HG02571 (cell line): ENCODE measurements around the gene NPR3.

Experiments used
- ATAC-seq: cut with Tn5 transposase; IDR thresholded peaks from one replicate; pipeline ENCODE4 v1.9.1; 2021; ENCODE audit warnings: mild to moderate bottlenecking, moderate library complexity; ENCODE audit not compliant: unreplicated experiment

The NPR3 gene, protein sequence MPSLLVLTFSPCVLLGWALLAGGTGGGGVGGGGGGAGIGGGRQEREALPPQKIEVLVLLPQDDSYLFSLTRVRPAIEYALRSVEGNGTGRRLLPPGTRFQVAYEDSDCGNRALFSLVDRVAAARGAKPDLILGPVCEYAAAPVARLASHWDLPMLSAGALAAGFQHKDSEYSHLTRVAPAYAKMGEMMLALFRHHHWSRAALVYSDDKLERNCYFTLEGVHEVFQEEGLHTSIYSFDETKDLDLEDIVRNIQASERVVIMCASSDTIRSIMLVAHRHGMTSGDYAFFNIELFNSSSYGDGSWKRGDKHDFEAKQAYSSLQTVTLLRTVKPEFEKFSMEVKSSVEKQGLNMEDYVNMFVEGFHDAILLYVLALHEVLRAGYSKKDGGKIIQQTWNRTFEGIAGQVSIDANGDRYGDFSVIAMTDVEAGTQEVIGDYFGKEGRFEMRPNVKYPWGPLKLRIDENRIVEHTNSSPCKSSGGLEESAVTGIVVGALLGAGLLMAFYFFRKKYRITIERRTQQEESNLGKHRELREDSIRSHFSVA

GRCh38 chr5:32710550-32711361, at the start of gene NPR3:
Gene NPR3, plus strand, starts transcription at chr5:32711321. Its CDS starts 456 bp downstream, at chr5:32711777.
- no peak for ATAC-seq

GRCh38 chr5:32664523-32664922, 46.6 kb upstream of the NPR3 start:
- no peak for ATAC-seq

DNA sequence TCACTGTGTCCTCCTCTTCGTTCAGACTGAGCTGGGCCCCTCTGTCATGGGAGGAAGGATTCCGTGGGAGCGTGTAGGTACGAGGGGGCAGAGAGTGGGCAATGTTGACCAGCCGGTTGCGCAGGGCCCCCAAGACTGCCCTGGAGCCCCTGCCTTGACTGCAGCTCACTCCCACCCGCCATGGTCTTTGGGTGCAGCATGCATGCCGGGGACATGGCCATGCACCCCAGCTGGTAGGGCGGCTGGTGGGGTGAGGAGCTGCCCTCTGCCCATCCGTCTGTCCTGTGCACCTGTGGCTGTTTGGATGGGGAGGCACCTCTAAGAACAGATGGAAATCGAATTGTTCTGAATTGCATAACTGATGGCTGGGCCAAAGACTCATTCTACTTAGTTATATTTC, 42.6 kb upstream of the NPR3 start:
- ATAC-seq, result no peak

GRCh38 chr5:32673272-32673671, 37.8 kb upstream of the NPR3 start:
- no peak for ATAC-seq

DNA sequence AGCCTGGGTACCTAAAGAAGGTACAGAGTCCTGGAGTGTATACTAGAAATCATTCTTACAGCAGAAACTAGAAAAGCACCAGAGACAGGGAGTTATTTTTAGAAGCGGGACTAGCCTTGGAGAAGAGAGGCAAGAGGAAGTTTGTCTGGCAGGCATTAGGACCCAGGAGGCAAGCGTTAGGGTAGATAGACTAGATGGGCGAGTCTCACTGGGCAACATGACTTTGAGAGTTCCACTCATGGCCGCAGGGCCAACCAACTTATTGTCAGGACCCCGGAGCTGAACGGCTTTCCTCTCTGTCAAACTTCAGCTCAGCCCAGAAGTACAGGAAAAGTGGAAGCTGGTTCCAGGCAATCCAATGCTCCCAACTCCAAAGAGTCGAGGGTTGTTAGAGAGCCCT, 34.1 kb upstream of the NPR3 start:
- ATAC-seq, result no peak

- ATAC-seq, result no peak
Observed at GRCh38 chr5:32678472-32678871, 32.6 kb upstream of the NPR3 start.

GRCh38 chr5:32679218-32679617, 31.9 kb upstream of the NPR3 start:
- ATAC-seq, result no peak

DNA sequence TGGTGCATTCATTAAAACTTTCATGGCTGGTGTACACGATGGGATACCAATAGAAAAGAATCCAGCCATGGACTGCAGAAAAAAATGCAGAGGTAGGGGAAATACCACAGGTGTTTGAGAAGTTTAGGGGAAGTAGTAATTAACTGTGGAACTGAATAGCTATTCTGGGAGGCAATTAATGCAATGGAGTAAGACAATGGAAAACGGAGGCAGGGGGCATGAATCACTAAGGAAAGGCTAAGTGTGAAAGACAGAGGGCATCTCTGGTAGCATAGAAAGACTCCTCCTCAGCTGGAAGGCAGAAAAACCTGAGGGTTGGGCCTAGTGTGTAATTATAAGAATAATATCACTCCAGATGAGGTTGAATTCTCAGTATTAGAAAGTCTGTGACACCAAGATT, 30.9 kb upstream of the NPR3 start:
- ATAC-seq, result no peak

- no peak for ATAC-seq
Observed at GRCh38 chr5:32683125-32683524, 28.0 kb upstream of the NPR3 start.

DNA sequence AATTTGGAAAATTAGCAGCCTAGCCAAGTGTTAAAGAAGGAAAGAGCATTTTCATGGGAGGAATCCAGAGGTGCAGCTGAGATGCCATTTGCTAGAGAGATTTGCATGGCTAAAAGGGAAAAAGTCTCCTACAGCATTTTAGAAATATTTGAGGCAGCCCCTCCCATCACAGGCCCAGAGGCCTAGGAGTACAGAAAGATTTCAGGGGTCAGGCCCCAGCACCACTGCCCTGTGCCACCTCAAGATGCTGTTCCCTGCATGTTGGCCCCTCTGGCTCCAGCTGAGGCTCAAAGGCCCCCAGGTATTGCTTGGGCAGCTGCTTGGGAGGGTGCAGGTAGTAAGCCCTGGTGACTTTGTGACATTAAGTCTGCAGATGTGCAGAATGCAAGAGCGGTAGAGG, 26.9 kb upstream of the NPR3 start:
- ATAC-seq, result no peak

GRCh38 chr5:32686799-32687498, 24.2 kb upstream of the NPR3 start:
- ATAC-seq, result no peak

DNA sequence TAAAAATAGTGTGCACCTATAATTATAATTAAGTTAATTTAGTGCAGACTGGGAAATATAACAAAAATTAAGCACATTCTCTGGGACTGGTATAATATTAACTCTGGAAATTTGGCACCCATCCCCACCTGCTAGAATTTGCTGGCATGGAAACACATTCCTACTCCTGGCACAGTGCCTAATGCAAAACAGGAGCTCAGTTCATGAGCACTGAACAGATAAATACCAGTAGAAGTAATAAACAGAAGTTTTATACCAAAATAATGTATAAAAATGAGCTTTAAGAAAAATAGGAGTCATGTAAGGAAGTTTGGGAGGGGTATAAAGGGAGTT, 23.7 kb upstream of the NPR3 start:
- no peak for ATAC-seq

GRCh38 chr5:32690153-32690552, 21.0 kb upstream of the NPR3 start:
- no peak for ATAC-seq

DNA sequence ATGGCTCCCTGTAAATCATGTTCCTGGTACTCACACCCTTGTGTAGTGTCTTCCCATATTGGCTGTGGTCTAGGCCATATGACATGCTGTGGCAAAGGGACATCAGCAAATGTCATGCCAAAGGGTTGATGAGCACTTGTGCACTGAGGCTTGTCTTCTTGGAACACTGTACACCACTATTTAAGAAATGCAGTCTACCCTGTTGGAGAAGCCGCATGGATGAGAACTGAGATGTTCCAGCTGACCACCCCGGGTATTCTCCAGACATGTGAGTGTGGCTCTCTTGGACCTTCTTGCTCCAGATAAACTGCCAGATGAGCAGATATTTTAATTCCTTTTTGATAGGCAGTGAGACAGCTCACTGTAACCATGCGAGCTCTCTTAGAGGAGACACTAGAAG, 20.5 kb upstream of the NPR3 start:
- no peak for ATAC-seq

DNA sequence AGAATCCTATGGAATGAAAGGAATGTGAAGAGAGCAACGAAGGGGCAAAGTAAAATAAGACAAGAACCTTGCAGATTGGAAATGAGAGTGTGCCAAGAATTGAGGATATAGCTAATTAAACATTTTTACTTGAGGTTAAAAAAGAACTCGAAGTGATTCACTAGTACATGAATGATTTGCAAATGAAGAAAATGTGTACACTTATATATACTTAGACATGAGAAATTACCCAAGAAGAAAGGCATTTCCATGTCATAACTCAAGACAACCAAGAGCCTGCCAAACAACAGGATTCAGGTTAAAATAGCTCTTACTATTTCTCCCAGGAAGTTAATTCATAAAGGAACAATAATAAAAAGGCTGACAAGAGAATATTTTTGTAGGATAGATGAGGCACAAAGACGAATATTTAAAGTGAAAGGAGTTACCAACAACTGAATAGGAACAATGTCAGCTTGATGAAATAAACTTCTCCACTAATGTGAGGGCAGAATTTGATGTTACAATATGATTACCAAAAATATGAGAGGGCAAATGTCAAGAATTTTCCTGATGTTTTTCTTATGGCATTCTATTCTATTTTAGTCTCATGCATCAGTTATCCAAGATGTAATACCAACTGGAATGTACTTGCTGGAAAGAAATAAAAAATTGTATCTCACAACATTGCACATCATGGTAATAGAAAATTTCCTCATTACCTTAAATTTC, 18.9 kb upstream of the NPR3 start:
- ATAC-seq, result no peak

DNA sequence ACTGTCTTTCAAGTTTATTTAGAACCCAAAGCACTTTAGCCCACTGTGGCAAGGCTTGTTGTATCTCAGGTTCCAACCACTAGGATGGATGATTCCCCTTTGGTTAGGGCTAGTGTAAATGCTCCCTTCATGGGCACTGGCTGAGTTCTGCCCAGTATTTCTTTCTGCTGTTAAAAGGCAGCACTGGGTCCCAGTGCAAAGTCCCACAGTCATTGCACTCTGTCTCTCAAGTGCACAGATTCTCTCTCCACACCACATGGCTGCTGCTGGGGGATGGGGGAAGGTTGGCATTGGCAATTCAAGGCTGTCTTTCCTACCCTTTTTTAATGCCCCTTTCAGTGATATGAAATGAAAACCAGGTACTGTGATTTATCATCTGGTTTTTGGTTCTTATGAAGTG, 7.2 kb upstream of the NPR3 start:
- ATAC-seq, result no peak

- no peak for ATAC-seq
Observed at GRCh38 chr5:32707418-32707997, 3.6 kb upstream of the NPR3 start.

DNA sequence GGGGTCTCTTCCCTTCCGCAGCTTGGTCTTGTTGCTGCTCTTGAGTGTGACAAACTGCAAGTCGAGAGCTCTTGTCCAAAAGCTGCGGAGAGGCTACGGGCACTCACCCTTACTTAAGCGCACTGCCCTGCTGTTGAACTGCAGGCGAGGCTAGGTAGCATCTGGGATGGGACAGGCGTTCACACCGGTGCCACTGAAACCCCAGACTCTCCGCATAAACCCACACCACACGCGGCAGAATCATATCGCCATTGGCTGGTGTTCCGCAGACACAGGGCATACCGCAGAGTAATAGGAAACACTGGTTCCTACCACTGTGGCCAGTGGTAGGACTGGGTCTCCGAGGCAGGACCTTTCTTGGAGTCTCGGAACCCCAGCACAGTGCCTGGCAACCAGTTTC, 2.2 kb upstream of the NPR3 start:
- ATAC-seq, result no peak

DNA sequence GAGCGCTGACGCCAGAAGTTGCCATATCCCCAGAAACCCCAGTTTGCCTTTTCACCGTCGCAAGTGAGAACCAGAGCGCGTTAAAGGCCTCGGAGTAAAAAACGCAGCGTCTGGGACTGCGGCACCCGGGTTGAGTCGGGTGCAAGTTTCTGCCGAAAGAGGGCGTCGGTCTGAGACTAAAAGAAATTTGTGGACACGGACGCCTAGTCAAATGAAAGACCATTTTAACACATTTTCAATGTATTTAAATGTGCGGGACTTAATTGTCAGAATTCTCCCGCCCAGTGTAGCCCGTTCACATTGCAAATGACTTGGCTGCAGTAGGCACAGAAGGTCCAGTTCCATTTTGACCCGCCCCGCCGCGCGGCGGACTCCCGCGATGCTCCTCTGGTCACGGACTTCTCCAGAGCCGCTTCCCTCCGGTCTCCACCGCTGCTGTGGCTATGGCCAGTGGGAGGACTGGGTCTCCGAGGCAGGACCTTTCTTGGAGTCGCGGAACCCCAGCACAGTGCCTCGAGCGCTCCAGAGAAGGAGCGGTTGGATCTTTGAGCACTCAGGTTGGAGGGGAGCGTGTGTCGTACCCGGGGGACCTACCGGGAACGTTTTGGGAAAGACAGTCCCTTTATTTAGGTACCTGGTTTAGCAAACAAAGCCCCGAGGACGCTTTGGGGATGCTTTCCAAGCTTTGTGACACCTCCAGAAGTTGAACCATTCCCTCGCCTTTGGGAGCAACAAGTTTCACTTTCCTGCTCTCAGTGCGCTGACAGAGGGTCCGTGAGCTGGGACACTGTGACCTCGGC, 1.2 kb upstream of the NPR3 start:
- ATAC-seq, result peak; percentile 64

DNA sequence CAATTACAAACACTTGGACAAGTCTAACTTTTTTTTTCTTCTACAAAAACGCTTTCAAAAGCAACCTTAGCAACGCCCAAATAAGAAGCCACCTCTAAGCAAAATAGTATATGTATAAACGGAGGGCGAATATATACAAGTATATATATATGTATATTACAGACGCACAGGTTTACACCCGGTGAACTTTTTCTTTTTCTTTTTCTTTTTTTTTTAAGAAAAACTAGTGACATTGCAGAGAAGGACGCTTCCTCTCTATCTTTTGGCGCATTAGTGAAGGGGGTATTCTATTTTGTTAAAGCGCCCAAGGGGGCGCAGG, 200 bp downstream of the NPR3 start:
- no peak for ATAC-seq
